Measurements from ENCODE around the gene MTUS2.
A peak's percentile ranks its signal among the peaks of the same experiment; 100 is the strongest.

MTUS2 gene

GRCh38 chr13:29154390-29154789, 334.3 kb downstream of the MTUS2 start:
- no peak for TF ChIP-seq CTCF (IDR thresholded peaks at IDR 0.05; ENCODE audit: low read depth, low read length)
- no peaks in the 10 kb centered on the region; the same call in 1 of the 2 replicates for H3K9me3 ChIP-seq
- no peak overlapping the region for H3K4me3 ChIP-seq (ENCODE audit: low read depth, low read length)
- no peak for DNase-seq
- H3K4me1 ChIP-seq, result no peaks in the 10 kb centered on the region
- H3K36me3 ChIP-seq, result no peaks in the 10 kb centered on the region
- peaks cover 28% of the 10 kb centered on the region for H3K27me3 ChIP-seq

GRCh38 chr13:29156136-29156535, 336.0 kb downstream of the MTUS2 start:
- H3K4me1 ChIP-seq, result no peaks in the 10 kb centered on the region
- H3K27me3 ChIP-seq, result peaks cover 28% of the 10 kb centered on the region
- TF ChIP-seq CTCF (IDR thresholded peaks at IDR 0.05; ENCODE audit: low read depth, low read length), result no peak
- no peaks in the 10 kb centered on the region; the same call in 1 of the 2 replicates for H3K36me3 ChIP-seq
- H3K9me3 ChIP-seq, result no peaks in the 10 kb centered on the region; the same call in 1 of the 2 replicates
- H3K4me3 ChIP-seq (ENCODE audit: low read depth, low read length), result no peak overlapping the region
- DNase-seq, result no peak

- no peak overlapping the region for H3K4me3 ChIP-seq (ENCODE audit: low read depth, low read length)
- H3K27me3 ChIP-seq, result peaks cover 22% of the 10 kb centered on the region
- H3K36me3 ChIP-seq, result no peaks in the 10 kb centered on the region; the same call in 1 of the 2 replicates
- no peak for TF ChIP-seq CTCF (IDR thresholded peaks at IDR 0.05; ENCODE audit: low read depth, low read length)
- H3K4me1 ChIP-seq, result peaks cover 8% of the 10 kb centered on the region
- no peak for DNase-seq
- no peaks in the 10 kb centered on the region; the same call in 1 of the 2 replicates for H3K9me3 ChIP-seq
These were observed 339.7 kb downstream of the MTUS2 start for GRCh38 chr13:29159871-29160270.

GRCh38 chr13:29160862-29161261, 340.7 kb downstream of the MTUS2 start:
- Histone ChIP-seq H3K27me3 (peaks cover 16% of the 10 kb centered on the region), H3K9me3 (no peaks in the 10 kb centered on the region), H3K36me3 (no peaks in the 10 kb centered on the region; the same call in 1 of the 2 replicates), H3K4me3 (ENCODE audit: low read depth, low read length) (no peak overlapping the region), H3K4me1 (peaks cover 8% of the 10 kb centered on the region)
- no peak for TF ChIP-seq CTCF (IDR thresholded peaks at IDR 0.05; ENCODE audit: low read depth, low read length)
- no peak for DNase-seq

GRCh38 chr13:29161676-29162075, 341.5 kb downstream of the MTUS2 start:
- no peak for DNase-seq
- H3K36me3 ChIP-seq, result no peaks in the 10 kb centered on the region; the same call in 1 of the 2 replicates
- H3K4me1 ChIP-seq, result peaks cover 8% of the 10 kb centered on the region
- H3K27me3 ChIP-seq, result peaks cover 16% of the 10 kb centered on the region
- TF ChIP-seq CTCF (IDR thresholded peaks at IDR 0.05; ENCODE audit: low read depth, low read length), result no peak
- no peak overlapping the region for H3K4me3 ChIP-seq (ENCODE audit: low read depth, low read length)
- no peaks in the 10 kb centered on the region for H3K9me3 ChIP-seq

- Histone ChIP-seq H3K36me3 (no peaks in the 10 kb centered on the region; the same call in 1 of the 2 replicates), H3K27me3 (peaks cover 7% of the 10 kb centered on the region), H3K4me1 (peaks cover 8% of the 10 kb centered on the region), H3K4me3 (ENCODE audit: low read depth, low read length) (no peak overlapping the region), H3K9me3 (no peaks in the 10 kb centered on the region)
- DNase-seq, result peak; percentile 20
- TF ChIP-seq CTCF (IDR thresholded peaks at IDR 0.05; ENCODE audit: low read depth, low read length), result no peak
These were observed 342.6 kb downstream of the MTUS2 start for GRCh38 chr13:29162638-29163235.

Data from BE2C (cell line).